HCT116 (cell line): ENCODE results near the gene ATP6V0A1. TPM values are rescaled to one million over a fixed set of nuclear protein-coding genes. Genes with fewer than 3 reads are reported as not detected.
A peak's percentile ranks its signal among the peaks of the same experiment; 100 is the strongest.

Experiments used
- ATAC-seq: fragments of 200-7000 bp; cut with Tn5 transposase; 2 replicates; pipeline ENCODE4 v1.9.1; 2020; ENCODE audit warnings: mild to moderate bottlenecking, moderate library complexity
- BruUV-seq: library from RNA; stranded (reverse); fragments of 400-500 nt; replicated peaks from 2 replicates; lab custom pipeline; 2021; lab: Mats Ljungman, UMichigan
- CTCF ChIA-PET: fragments of 300-600 bp; sonication (Branson Sonifier 250); formaldehyde crosslinking; loops from one replicate; lab custom pipeline; 2021; ENCODE audit warnings: antibody characterized with exemption; lab: Charles Lee
- POLR2A ChIA-PET: fragments of 300-600, 350-600 bp; sonication (Branson Sonifier 250); formaldehyde crosslinking; loops from one replicate; lab custom pipeline; 2021; ENCODE audit warnings: antibody characterized with exemption; lab: Charles Lee
- RAD21 ChIA-PET, 2 experiments: fragments of 300-600 bp; sonication (Branson Sonifier 250); formaldehyde crosslinking; loops; one replicate each; lab custom pipeline; 2023; ENCODE audit warnings: low total read pairs in 2 of 2; ENCODE audit not compliant: uncharacterized antibody in 2 of 2, unreplicated experiment in 2 of 2, low non-redundant PET in 1 of 2; lab: Charles Lee
- DNase-seq: peaks from one replicate; pipeline ENCODE4 v3.0.0-alpha.2; 2010; ENCODE audit warnings: low read depth, low spot score
- H2AFZ ChIP-seq: fragments of 200-600 bp; shearing (Covaris generic), sonication (generic); 2 replicates; pipeline ENCODE4 v1.6.1; 2017; ENCODE audit warnings: low read depth, mixed run types, mixed read lengths, antibody characterized with exemption, low read length; ENCODE audit not compliant: poor library complexity, severe bottlenecking
- H3K27ac ChIP-seq: 2 replicates; pipeline ENCODE4 v1.5.1; 2012; ENCODE audit warnings: low read depth, low read length
- H3K27me3 ChIP-seq: fragments of 200-600 bp; sonication (generic); 2 replicates; pipeline ENCODE4 v1.6.1; 2016; ENCODE audit warnings: mixed run types, low read length, mixed read lengths; ENCODE audit not compliant: insufficient read depth
- H3K36me3 ChIP-seq, 2 experiments: fragments of 200-500 bp in 1 of 2; fragments of 200-600 bp in 1 of 2; sonication (Bioruptor generic) in 1 of 2; sonication (generic) in 1 of 2; 2 replicates each; pipeline versions ENCODE4 v1.5.1 to v1.6.1; 2014 to 2016; ENCODE audit warnings: low read length in 2 of 2, inconsistent platforms in 1 of 2, mixed read lengths in 1 of 2, mixed run types in 1 of 2; ENCODE audit not compliant: insufficient read depth in 2 of 2, control insufficient read depth in 1 of 2
- H3K4me1 ChIP-seq, 2 experiments: fragments of 200-600 bp in 1 of 2; sonication (generic) in 1 of 2; 2 replicates each; pipeline versions ENCODE4 v1.5.1 to v1.6.1; 2012 to 2017; ENCODE audit warnings: low read length in 2 of 2, inconsistent platforms in 1 of 2, mild to moderate bottlenecking in 1 of 2, mixed read lengths in 1 of 2, mixed run types in 1 of 2, moderate library complexity in 1 of 2; ENCODE audit not compliant: insufficient read depth in 2 of 2, control insufficient read depth in 1 of 2
- H3K4me2 ChIP-seq: fragments of 200-600 bp; sonication (generic); 2 replicates; pipeline ENCODE4 v1.6.1; 2017; ENCODE audit warnings: mixed run types, low read length, mixed read lengths
- H3K4me3 ChIP-seq, 2 experiments: fragments of 200-600 bp in 1 of 2; sonication (generic) in 1 of 2; replicated peaks in 1 of 2; 2 replicates each; pipeline ENCODE4 v1.5.1; 2011 to 2016; ENCODE audit warnings: low read length in 2 of 2, control low read depth in 1 of 2, low read depth in 1 of 2, mild to moderate bottlenecking in 1 of 2, mixed read lengths in 1 of 2, mixed run types in 1 of 2
- H3K79me2 ChIP-seq: fragments of 200-600 bp; sonication (generic); 2 replicates; pipeline ENCODE4 v1.6.1; 2017; ENCODE audit warnings: mild to moderate bottlenecking, mixed run types, low read length, moderate library complexity, mixed read lengths; ENCODE audit not compliant: insufficient read depth
- H3K9ac ChIP-seq: fragments of 200-600 bp; sonication (generic); 2 replicates; pipeline ENCODE4 v1.6.1; 2016; ENCODE audit warnings: low read length, mixed read lengths
- H3K9me2 ChIP-seq: fragments of 200-600 bp; sonication (generic), shearing (Covaris generic); 2 replicates; pipeline ENCODE4 v1.6.1; 2017; ENCODE audit warnings: mixed run types, mild to moderate bottlenecking, moderate library complexity; ENCODE audit not compliant: insufficient read depth
- H3K9me3 ChIP-seq, 2 experiments: fragments of 200-500 bp in 1 of 2; fragments of 200-600 bp in 1 of 2; sonication (Bioruptor generic) in 1 of 2; sonication (generic) in 1 of 2; 2 replicates each; pipeline ENCODE4 v1.6.1; 2014 to 2017; ENCODE audit warnings: low read length in 2 of 2, mixed read lengths in 2 of 2, inconsistent platforms in 1 of 2, low read depth in 1 of 2, mild to moderate bottlenecking in 1 of 2, mixed run types in 1 of 2, moderate library complexity in 1 of 2; ENCODE audit not compliant: control insufficient read depth in 1 of 2, insufficient read depth in 1 of 2
- H4K20me1 ChIP-seq: fragments of 200-600 bp; sonication (generic), shearing (Covaris generic); 2 replicates; pipeline ENCODE4 v1.6.1; 2017; ENCODE audit warnings: mixed run types, mild to moderate bottlenecking, moderate library complexity; ENCODE audit not compliant: insufficient read depth
- CBX3 ChIP-seq: IDR thresholded peaks from 2 replicates; pipeline ENCODE4 v1.6.1; 2012; ENCODE audit warnings: low read depth
- CEBPB ChIP-seq: IDR thresholded peaks from 2 replicates; pipeline ENCODE4 v1.6.1; 2012; ENCODE audit warnings: low read depth
- EGR1 ChIP-seq: IDR thresholded peaks from 2 replicates; pipeline ENCODE4 v1.6.1; 2012; ENCODE audit warnings: low read depth
- ELF1 ChIP-seq: IDR thresholded peaks from 2 replicates; pipeline ENCODE4 v1.6.1; 2012; ENCODE audit warnings: low read depth, borderline replicate concordance
- EZH2 ChIP-seq: fragments of 200-600 bp; sonication (generic); IDR thresholded peaks from 2 replicates; pipeline ENCODE4 v1.6.1; 2017; ENCODE audit warnings: antibody characterized with exemption, mixed run types
- FOSL1 ChIP-seq: IDR thresholded peaks from 2 replicates; pipeline ENCODE4 v1.6.1; 2012; ENCODE audit warnings: low read depth
- JUND ChIP-seq: IDR thresholded peaks from 2 replicates; pipeline ENCODE4 v1.6.1; 2012
- POLR2A ChIP-seq: IDR thresholded peaks from 2 replicates; pipeline ENCODE4 v1.7.0; 2011; ENCODE audit warnings: borderline replicate concordance; ENCODE audit not compliant: insufficient read depth, insufficient read length; ENCODE audit errors: extremely low read depth
- POLR2AphosphoS5 ChIP-seq: IDR thresholded peaks from 2 replicates; pipeline ENCODE4 v1.6.1; 2011; ENCODE audit warnings: mild to moderate bottlenecking, low read depth, low read length, moderate library complexity
- SIN3A ChIP-seq: IDR thresholded peaks from 2 replicates; pipeline ENCODE4 v1.6.1; 2012; ENCODE audit warnings: low read depth
- SP1 ChIP-seq: IDR thresholded peaks from 2 replicates; pipeline ENCODE4 v1.6.1; 2012; ENCODE audit warnings: low read depth
- SRF ChIP-seq: IDR thresholded peaks from 2 replicates; pipeline ENCODE4 v1.6.1; 2012; ENCODE audit warnings: low read depth
- TCF7L2 ChIP-seq: IDR thresholded peaks from 2 replicates; pipeline ENCODE4 v1.7.0; 2011; ENCODE audit warnings: borderline replicate concordance, inconsistent platforms; ENCODE audit not compliant: insufficient read depth, insufficient read length; ENCODE audit errors: extremely low read depth
- YY1 ChIP-seq: IDR thresholded peaks from 2 replicates; pipeline ENCODE4 v1.6.1; 2011; ENCODE audit warnings: low read length, low read depth, moderate library complexity, mild to moderate bottlenecking; ENCODE audit not compliant: insufficient replicate concordance; ENCODE audit errors: extremely low read depth
- ZFX ChIP-seq: fragments of 450-650 bp; IDR thresholded peaks from 2 replicates; pipeline ENCODE4 v1.6.1; 2017
- ZNF274 ChIP-seq: fragments of 200-500 bp; sonication (Bioruptor generic); IDR thresholded peaks from 2 replicates; pipeline ENCODE4 v1.6.1; 2014; ENCODE audit warnings: mild to moderate bottlenecking, low read depth, low read length, inconsistent platforms
- intact Hi-C: fragments of 100-400 bp; cut with micrococcal nuclease; formaldehyde crosslinking; loops from 2 replicates; pipeline ENCODE4 v1.10.0; 2022
- total RNA-seq: library from RNA; stranded (reverse); gene quantifications from one replicate; pipeline ENCODE4 v1.2.1, GENCODE V29; 2021; ENCODE audit not compliant: unreplicated experiment
- TF ChIP-seq, protein P1 (sequence below), 3 experiments: fragments of 200-600 bp in 1 of 3; sonication (generic) in 1 of 3; IDR thresholded peaks in 2 of 3; conservative IDR thresholded peaks in 1 of 3; 2 replicates each; pipeline ENCODE4 v1.5.1; 2012 to 2017; ENCODE audit warnings: low read depth in 2 of 3, low read length in 2 of 3, antibody characterized with exemption in 1 of 3, borderline replicate concordance in 1 of 3, control low read depth in 1 of 3, mild to moderate bottlenecking in 1 of 3, mixed read lengths in 1 of 3, mixed run types in 1 of 3, moderate library complexity in 1 of 3; ENCODE audit not compliant: insufficient read depth in 1 of 3
- TF ChIP-seq, protein P2 (sequence below): IDR thresholded peaks from 2 replicates; pipeline ENCODE4 v1.6.1; 2012
- TF ChIP-seq, protein P3 (sequence below): IDR thresholded peaks from 2 replicates; pipeline ENCODE4 v1.6.1; 2011; ENCODE audit warnings: mild to moderate bottlenecking, low read length, moderate library complexity; ENCODE audit not compliant: insufficient replicate concordance; ENCODE audit errors: extremely low read depth

ATP6V0A1 gene
- total RNA-seq, 1 experiment from 2014 or later, result 65.2 TPM

DNA sequence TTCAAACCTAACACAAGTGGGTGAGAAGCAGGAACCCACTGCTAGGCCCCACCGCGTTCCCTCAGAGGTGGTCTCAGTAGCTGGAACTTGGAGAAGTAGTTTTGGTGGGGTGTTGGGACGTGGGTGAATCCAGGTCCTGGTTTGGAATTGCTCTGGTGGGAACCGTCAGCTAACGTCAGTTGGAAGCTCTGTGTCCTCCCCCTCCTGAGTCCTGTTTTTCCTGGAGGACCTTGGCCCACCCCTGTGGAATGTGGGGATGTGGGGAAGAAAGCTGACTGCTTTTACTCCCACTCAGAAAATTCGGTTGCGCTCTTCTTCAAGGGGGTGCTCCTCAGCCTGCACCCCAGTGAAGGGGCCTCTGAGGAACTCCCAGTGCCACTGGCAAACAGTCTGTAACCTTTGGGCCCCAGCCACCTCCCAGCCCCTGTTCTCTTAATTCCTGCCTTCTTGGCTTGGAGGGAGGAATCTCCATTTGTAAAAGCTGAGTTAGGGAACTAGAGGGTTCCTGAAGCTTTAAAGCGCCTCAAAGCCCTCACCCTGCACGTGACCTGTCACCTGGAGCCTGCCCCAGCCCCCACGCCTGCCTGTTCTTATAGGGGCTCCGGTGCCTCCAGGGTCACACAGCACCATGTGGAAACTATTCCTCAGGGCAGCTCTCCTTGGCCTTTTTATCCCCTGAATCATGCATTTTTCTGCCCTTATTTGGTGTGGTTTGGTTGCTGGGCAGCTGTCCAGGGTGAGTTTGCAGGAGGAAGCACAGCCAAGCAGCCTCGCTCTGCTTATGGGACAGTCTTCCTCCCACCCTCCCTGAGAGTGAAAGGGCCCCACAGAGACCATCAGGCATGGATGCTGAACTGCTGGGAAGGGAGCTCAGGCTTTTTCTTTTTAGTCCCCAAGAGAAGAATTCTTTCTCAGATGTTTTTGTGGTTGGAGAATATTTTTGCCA is 61.1 kb downstream of the ATP6V0A1 start:
- H3K27me3 ChIP-seq, result no peaks in the 10 kb centered on the region
- peak overlapping the region; percentile 78 for H3K4me2 ChIP-seq
- peak overlapping the region; percentile 63 for H3K9ac ChIP-seq
- POLR2A ChIA-PET, result interaction anchor here (1.7 to 4.6 kb wide), 5 partner anchors 7 to 110 kb away, joined by 5 to 28 read pairs (median 7); partner anchors contain the start of genes CAVIN1 and NAGLU
- peaks cover 39 to 63% of the 10 kb centered on the region in 2 experiments for H3K4me1 ChIP-seq
- RAD21 ChIA-PET, result interaction anchor here (0.6 to 1.5 kb wide), 4 partner anchors 8 to 796 kb away, joined by 3 to 5 read pairs (median 4); no protein-coding TSS in a partner anchor
- no peak overlapping the region for H2AFZ ChIP-seq
- CTCF ChIA-PET, result interaction anchor here (0.6 to 2.6 kb wide), 7 partner anchors 7 to 198 kb away, joined by 3 to 22 read pairs (median 5); no protein-coding TSS in a partner anchor
- H3K79me2 ChIP-seq, result no peaks in the 10 kb centered on the region
- peak overlapping the region; percentile 2 to 35; a peak in 2 of 4 replicates for H3K4me3 ChIP-seq
- DNase-seq, result peak; percentile 92
- BruUV-seq, result TSS peak; percentile 68
- intact Hi-C loops, result loop anchor here (5.0 to 10.0 kb wide), 2 partner anchors 113 to 495 kb away; partner anchors contain the start of gene NKIRAS2
- H3K36me3 ChIP-seq, result peaks cover 3 to 5% of the 10 kb centered on the region in 2 experiments; a peak in 2 of 4 replicates
- H3K9me3 ChIP-seq, result no peaks in the 10 kb centered on the region
- H4K20me1 ChIP-seq, result no peaks in the 10 kb centered on the region
- TF ChIP-seq, protein P1, sequence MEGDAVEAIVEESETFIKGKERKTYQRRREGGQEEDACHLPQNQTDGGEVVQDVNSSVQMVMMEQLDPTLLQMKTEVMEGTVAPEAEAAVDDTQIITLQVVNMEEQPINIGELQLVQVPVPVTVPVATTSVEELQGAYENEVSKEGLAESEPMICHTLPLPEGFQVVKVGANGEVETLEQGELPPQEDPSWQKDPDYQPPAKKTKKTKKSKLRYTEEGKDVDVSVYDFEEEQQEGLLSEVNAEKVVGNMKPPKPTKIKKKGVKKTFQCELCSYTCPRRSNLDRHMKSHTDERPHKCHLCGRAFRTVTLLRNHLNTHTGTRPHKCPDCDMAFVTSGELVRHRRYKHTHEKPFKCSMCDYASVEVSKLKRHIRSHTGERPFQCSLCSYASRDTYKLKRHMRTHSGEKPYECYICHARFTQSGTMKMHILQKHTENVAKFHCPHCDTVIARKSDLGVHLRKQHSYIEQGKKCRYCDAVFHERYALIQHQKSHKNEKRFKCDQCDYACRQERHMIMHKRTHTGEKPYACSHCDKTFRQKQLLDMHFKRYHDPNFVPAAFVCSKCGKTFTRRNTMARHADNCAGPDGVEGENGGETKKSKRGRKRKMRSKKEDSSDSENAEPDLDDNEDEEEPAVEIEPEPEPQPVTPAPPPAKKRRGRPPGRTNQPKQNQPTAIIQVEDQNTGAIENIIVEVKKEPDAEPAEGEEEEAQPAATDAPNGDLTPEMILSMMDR (IDR thresholded peaks at IDR 0.05 in 2 of 3, conservative IDR thresholded peaks at IDR 0.05 in 1 of 3; ENCODE audit: borderline replicate concordance in 1 of 3, insufficient read depth in 1 of 3, low read depth in 2 of 3, low read length in 2 of 3), result no peak
- TF ChIP-seq ELF1 (no peak), SIN3A (no peak; the same call in 1 of the 2 replicates), ZNF274 (no peak), YY1 (peak; percentile 64), SP1 (peak; percentile 96), TCF7L2 (peak; percentile 79), FOSL1 (peak; percentile 90), POLR2A (no peak), EZH2 (no peak), CBX3 (peak; percentile 72; the same call in 1 of the 2 replicates), POLR2AphosphoS5 (peak; percentile 70), SRF (peak; percentile 100), EGR1 (peak; percentile 49; the same call in 1 of the 2 replicates), CEBPB (no peak), JUND (peak; percentile 94), ZFX (no peak)
- TF ChIP-seq, protein P2, sequence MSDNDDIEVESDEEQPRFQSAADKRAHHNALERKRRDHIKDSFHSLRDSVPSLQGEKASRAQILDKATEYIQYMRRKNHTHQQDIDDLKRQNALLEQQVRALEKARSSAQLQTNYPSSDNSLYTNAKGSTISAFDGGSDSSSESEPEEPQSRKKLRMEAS, result peak; percentile 92
- TF ChIP-seq, protein P3, sequence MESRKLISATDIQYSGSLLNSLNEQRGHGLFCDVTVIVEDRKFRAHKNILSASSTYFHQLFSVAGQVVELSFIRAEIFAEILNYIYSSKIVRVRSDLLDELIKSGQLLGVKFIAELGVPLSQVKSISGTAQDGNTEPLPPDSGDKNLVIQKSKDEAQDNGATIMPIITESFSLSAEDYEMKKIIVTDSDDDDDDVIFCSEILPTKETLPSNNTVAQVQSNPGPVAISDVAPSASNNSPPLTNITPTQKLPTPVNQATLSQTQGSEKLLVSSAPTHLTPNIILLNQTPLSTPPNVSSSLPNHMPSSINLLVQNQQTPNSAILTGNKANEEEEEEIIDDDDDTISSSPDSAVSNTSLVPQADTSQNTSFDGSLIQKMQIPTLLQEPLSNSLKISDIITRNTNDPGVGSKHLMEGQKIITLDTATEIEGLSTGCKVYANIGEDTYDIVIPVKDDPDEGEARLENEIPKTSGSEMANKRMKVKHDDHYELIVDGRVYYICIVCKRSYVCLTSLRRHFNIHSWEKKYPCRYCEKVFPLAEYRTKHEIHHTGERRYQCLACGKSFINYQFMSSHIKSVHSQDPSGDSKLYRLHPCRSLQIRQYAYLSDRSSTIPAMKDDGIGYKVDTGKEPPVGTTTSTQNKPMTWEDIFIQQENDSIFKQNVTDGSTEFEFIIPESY, result no peak
- TF ChIP-seq, all 23 proteins: peak for 10
- peak; percentile 73 for ATAC-seq
- no peaks in the 10 kb centered on the region for H3K9me2 ChIP-seq
- peak overlapping the region; percentile 93 for H3K27ac ChIP-seq
